Stimulated activated CD4-positive, alpha-beta T cell treated with anti-CD3 and anti-CD28 coated beads, Interleukin-15, amount 100 ng/mL, for 48 hours (primary cell): Measurements from ENCODE around the gene HDAC6.

Source experiments
- DNase-seq, 2 donors: peaks; one replicate each; pipeline ENCODE4 v3.0.0-alpha.2; 2020; ENCODE audit warnings: low read depth in 2 of 2

Gene HDAC6

GRCh38 chrX:48801280-48802088, at the start of gene HDAC6:
HDAC6 (plus strand) TSS chrX:48802067; CDS start chrX:48802693, 626 bp downstream.
- peak; percentile 90 to 91 for DNase-seq

- DNase-seq: no peak
Observed at GRCh38 chrX:48752498-48752897, 49.4 kb upstream of the HDAC6 start.

GRCh38 chrX:48753708-48754228, 48.1 kb upstream of the HDAC6 start:
- no peak for DNase-seq

- no peak for DNase-seq
Observed at GRCh38 chrX:48754238-48754637, 47.6 kb upstream of the HDAC6 start.

GRCh38 chrX:48761674-48762471, 40.0 kb upstream of the HDAC6 start, which contains the start of gene GLOD5:
GLOD5 (plus strand) TSS chrX:48761747; CDS start chrX:48761791, 44 bp downstream.
- no peak for DNase-seq

GRCh38 chrX:48769230-48769629, 32.6 kb upstream of the HDAC6 start:
- no peak for DNase-seq

- DNase-seq: no peak
Observed at GRCh38 chrX:48770296-48770695, 31.6 kb upstream of the HDAC6 start.

GRCh38 chrX:48772602-48773001, 29.3 kb upstream of the HDAC6 start:
- no peak for DNase-seq

- no peak for DNase-seq
Observed at GRCh38 chrX:48776818-48777439, 24.9 kb upstream of the HDAC6 start.

GRCh38 chrX:48779399-48779798, 22.5 kb upstream of the HDAC6 start:
- DNase-seq: no peak

GRCh38 chrX:48781705-48782104, 20.2 kb upstream of the HDAC6 start:
- no peak for DNase-seq

GRCh38 chrX:48782216-48782615, 19.7 kb upstream of the HDAC6 start:
- no peak for DNase-seq

- DNase-seq: no peak
Observed at GRCh38 chrX:48782795-48783194, 19.1 kb upstream of the HDAC6 start.

GRCh38 chrX:48784726-48785125, 17.1 kb upstream of the HDAC6 start:
- no peak for DNase-seq

- DNase-seq: no peak
Observed at GRCh38 chrX:48785186-48785539, 16.7 kb upstream of the HDAC6 start.

- DNase-seq: no peak
Observed at GRCh38 chrX:48785540-48786214, 16.2 kb upstream of the HDAC6 start.

GRCh38 chrX:48786341-48786800, 15.5 kb upstream of the HDAC6 start, which contains the start of gene GATA1:
GATA1 (plus strand) TSS chrX:48786590; CDS start chrX:48791110, 4,520 bp downstream.
- DNase-seq: no peak

GRCh38 chrX:48786825-48787504, 14.9 kb upstream of the HDAC6 start:
- no peak for DNase-seq

GRCh38 chrX:48787505-48788443, 14.1 kb upstream of the HDAC6 start:
- no peak for DNase-seq
